H9 (cell line): ENCODE data around the gene HHAT. TPM values are rescaled to one million over a fixed set of nuclear protein-coding genes. Genes with fewer than 3 reads are reported as not detected.

Source experiments
- DNase-seq: peaks from one replicate; pipeline ENCODE4 v3.0.0-alpha.2; 2017
- H2AFZ ChIP-seq: one replicate; pipeline ENCODE4 v1.6.1; 2013; ENCODE audit warnings: mild to moderate bottlenecking, low read length, control low read depth, moderate library complexity
- H2AK5ac ChIP-seq: 2 replicates; pipeline ENCODE4 v1.6.1; 2013; ENCODE audit warnings: low read length, control low read depth, mixed read lengths; ENCODE audit not compliant: insufficient read length
- H2BK120ac ChIP-seq: one replicate; pipeline ENCODE4 v1.6.1; 2013; ENCODE audit warnings: low read depth, mild to moderate bottlenecking, low read length, control low read depth, inconsistent platforms; ENCODE audit not compliant: poor library complexity, severe bottlenecking
- H2BK12ac ChIP-seq: 2 replicates; pipeline ENCODE4 v1.6.1; 2013; ENCODE audit warnings: low read length, control low read depth, mixed read lengths, low read depth; ENCODE audit not compliant: insufficient read length
- H2BK15ac ChIP-seq: 2 replicates; pipeline ENCODE4 v1.6.1; 2013; ENCODE audit warnings: low read depth, low read length, control low read depth
- H2BK20ac ChIP-seq: one replicate; pipeline ENCODE4 v1.6.1; 2013; ENCODE audit warnings: low read depth, mild to moderate bottlenecking, low read length, control low read depth, inconsistent platforms; ENCODE audit not compliant: poor library complexity, severe bottlenecking
- H2BK5ac ChIP-seq: 2 replicates; pipeline ENCODE4 v1.6.1; 2013; ENCODE audit warnings: low read length, control low read depth, mixed read lengths; ENCODE audit not compliant: insufficient read length
- H3K14ac ChIP-seq: 2 replicates; pipeline ENCODE4 v1.6.1; 2013; ENCODE audit warnings: low read length, control low read depth; ENCODE audit not compliant: insufficient read depth
- H3K18ac ChIP-seq: 2 replicates; pipeline ENCODE4 v1.6.1; 2013; ENCODE audit warnings: low read depth, mild to moderate bottlenecking, mixed read lengths, low read length, control low read depth; ENCODE audit not compliant: insufficient read length
- H3K23ac ChIP-seq: 2 replicates; pipeline ENCODE4 v1.6.1; 2013; ENCODE audit warnings: low read length, control low read depth, mixed read lengths, low read depth; ENCODE audit not compliant: insufficient read length
- H3K23me2 ChIP-seq: 2 replicates; pipeline ENCODE4 v1.6.1; 2013; ENCODE audit warnings: low read depth, mild to moderate bottlenecking, mixed read lengths, low read length, control low read depth; ENCODE audit not compliant: insufficient read length, poor library complexity, severe bottlenecking
- H3K27ac ChIP-seq: 2 replicates; pipeline ENCODE4 v1.5.1; 2013; ENCODE audit warnings: low read length, control low read depth, mixed read lengths, low read depth; ENCODE audit not compliant: insufficient read length
- H3K27me3 ChIP-seq: 2 replicates; pipeline ENCODE4 v1.6.1; 2013; ENCODE audit warnings: low read length, control low read depth, inconsistent platforms; ENCODE audit not compliant: insufficient read depth
- H3K4ac ChIP-seq: 2 replicates; pipeline ENCODE4 v1.6.1; 2013; ENCODE audit warnings: low read depth, mild to moderate bottlenecking, control low read depth, inconsistent platforms, low read length, moderate library complexity
- H3K4me1 ChIP-seq: 2 replicates; pipeline ENCODE4 v1.6.1; 2013; ENCODE audit warnings: low read length, control low read depth, inconsistent platforms; ENCODE audit not compliant: insufficient read depth
- H3K4me2 ChIP-seq: 2 replicates; pipeline ENCODE4 v1.6.1; 2013; ENCODE audit warnings: low read length, control low read depth, mixed read lengths; ENCODE audit not compliant: insufficient read length, insufficient read depth
- H3K56ac ChIP-seq: 2 replicates; pipeline ENCODE4 v1.6.1; 2013; ENCODE audit warnings: low read depth, mild to moderate bottlenecking, mixed read lengths, low read length, control low read depth; ENCODE audit not compliant: insufficient read length
- H3K79me1 ChIP-seq: 2 replicates; pipeline ENCODE4 v1.6.1; 2013; ENCODE audit warnings: low read depth, mild to moderate bottlenecking, moderate library complexity, low read length, control low read depth, inconsistent platforms; ENCODE audit not compliant: insufficient read depth, poor library complexity, severe bottlenecking
- H3K79me2 ChIP-seq: 2 replicates; pipeline ENCODE4 v1.6.1; 2013; ENCODE audit warnings: low read length, control low read depth, inconsistent platforms; ENCODE audit not compliant: insufficient read depth
- H3K9ac ChIP-seq: 2 replicates; pipeline ENCODE4 v1.6.1; 2013; ENCODE audit warnings: low read length, control low read depth, mixed read lengths; ENCODE audit not compliant: insufficient read length; ENCODE audit errors: extremely low read depth
- H3K9me3 ChIP-seq: one replicate; pipeline ENCODE4 v1.6.1; 2013; ENCODE audit warnings: low read depth, low read length, inconsistent platforms; ENCODE audit not compliant: control insufficient read depth
- H3T11ph ChIP-seq: one replicate; pipeline ENCODE4 v1.6.1; 2013; ENCODE audit warnings: mild to moderate bottlenecking, low read length, control low read depth, inconsistent platforms
- H4K20me1 ChIP-seq: one replicate; pipeline ENCODE4 v1.6.1; 2013; ENCODE audit not compliant: control insufficient read depth, insufficient read length, insufficient read depth
- H4K5ac ChIP-seq: 2 replicates; pipeline ENCODE4 v1.6.1; 2013; ENCODE audit warnings: low read depth, mild to moderate bottlenecking, mixed read lengths, low read length, control low read depth; ENCODE audit not compliant: insufficient read length
- H4K8ac ChIP-seq: replicated peaks from 2 replicates; pipeline ENCODE4 v1.6.1; 2013; ENCODE audit warnings: low read length, control low read depth, mixed read lengths, low read depth; ENCODE audit not compliant: insufficient read length
- H4K91ac ChIP-seq: 2 replicates; pipeline ENCODE4 v1.6.1; 2013; ENCODE audit warnings: low read depth, mild to moderate bottlenecking, moderate library complexity, mixed read lengths, low read length, control low read depth; ENCODE audit not compliant: insufficient read length
- H3K27ac Mint-ChIP-seq, 3 experiments: 2 replicates in 2 of 3; 3 replicates in 1 of 3; pipeline ENCODE4 v1.8.0; 2020 to 2021; ENCODE audit warnings: mixed read lengths in 3 of 3, mild to moderate bottlenecking in 1 of 3, moderate library complexity in 1 of 3
- H3K27me3 Mint-ChIP-seq: 2 replicates; pipeline ENCODE4 v1.8.0; 2021; ENCODE audit warnings: low read depth, mild to moderate bottlenecking, moderate library complexity, mixed read lengths
- H3K36me3 Mint-ChIP-seq, 3 experiments: 2 replicates in 2 of 3; 3 replicates in 1 of 3; pipeline ENCODE4 v1.8.0; 2020 to 2021; ENCODE audit warnings: low read depth in 3 of 3, mixed read lengths in 3 of 3; ENCODE audit not compliant: insufficient read depth in 1 of 3
- H3K4me1 Mint-ChIP-seq, 2 experiments: 2 replicates each; pipeline ENCODE4 v1.8.0; 2020; ENCODE audit warnings: mixed read lengths in 2 of 2
- H3K4me3 Mint-ChIP-seq, 2 experiments: 2 replicates in 1 of 2; 3 replicates in 1 of 2; pipeline ENCODE4 v1.8.0; 2020 to 2021; ENCODE audit warnings: mild to moderate bottlenecking in 2 of 2, mixed read lengths in 2 of 2, moderate library complexity in 1 of 2
- H3K9me3 Mint-ChIP-seq, 2 experiments: 2 replicates in 1 of 2; 3 replicates in 1 of 2; pipeline ENCODE4 v1.8.0; 2020; ENCODE audit warnings: mild to moderate bottlenecking in 2 of 2, mixed read lengths in 2 of 2, moderate library complexity in 1 of 2
- WGBS: extraction: QIAGEN DNeasy Blood & Tissue Kit; methylation state at CpG from one replicate; pipeline ENCODE4 v1.1.7; 2013; ENCODE audit warnings: missing lambda C conversion rate, low lambda C conversion rate, mixed read lengths; ENCODE audit not compliant: insufficient read length; ENCODE audit errors: extremely low coverage; 5-methylcytosine and 5-hydroxymethylcytosine counted together
- total RNA-seq: library from RNA; stranded (reverse); gene quantifications from 2 replicates; pipeline ENCODE4 v1.2.1, GENCODE V29; 2021
- TF ChIP-seq, protein P1 (sequence below): fragments of 200-600 bp; sonication (generic); conservative IDR thresholded peaks from 3 replicates; pipeline ENCODE4 v1.8.0; 2021; ENCODE audit warnings: antibody characterized with exemption, mild to moderate bottlenecking

HHAT gene
- total RNA-seq, 1 experiment from 2014 or later: 0.48 TPM

- Histone ChIP-seq H3K23me2 (no peaks in the 10 kb centered on the region), H3K9me3 (no peaks in the 10 kb centered on the region), H2AFZ (no peak overlapping the region), H3K27ac (no peak overlapping the region), H3K4ac (no peak overlapping the region), H2BK15ac (no peak overlapping the region), H3K79me2 (no peaks in the 10 kb centered on the region), H3K18ac (no peak overlapping the region), H2BK20ac (no peak overlapping the region), H2BK12ac (no peak overlapping the region), H3K9ac (no peak overlapping the region), H3T11ph (no peak overlapping the region), H3K4me1 (no peaks in the 10 kb centered on the region; the same call in 1 of the 2 replicates), H4K91ac (no peak overlapping the region), H3K56ac (no peak overlapping the region), H3K14ac (no peak overlapping the region), H4K5ac (no peak overlapping the region), H3K27me3 (no peaks in the 10 kb centered on the region), H4K20me1 (no peaks in the 10 kb centered on the region), H2AK5ac (no peak overlapping the region), H4K8ac (no peak overlapping the region), H3K4me2 (no peak overlapping the region), H3K23ac (no peak overlapping the region), H2BK5ac (no peak overlapping the region), H3K79me1 (no peaks in the 10 kb centered on the region), H2BK120ac (no peak overlapping the region)
- H3K27ac Mint-ChIP-seq: no peak overlapping the region
- DNase-seq: no peak
- no peaks in the 10 kb centered on the region for H3K9me3 Mint-ChIP-seq
- TF ChIP-seq, protein P1, sequence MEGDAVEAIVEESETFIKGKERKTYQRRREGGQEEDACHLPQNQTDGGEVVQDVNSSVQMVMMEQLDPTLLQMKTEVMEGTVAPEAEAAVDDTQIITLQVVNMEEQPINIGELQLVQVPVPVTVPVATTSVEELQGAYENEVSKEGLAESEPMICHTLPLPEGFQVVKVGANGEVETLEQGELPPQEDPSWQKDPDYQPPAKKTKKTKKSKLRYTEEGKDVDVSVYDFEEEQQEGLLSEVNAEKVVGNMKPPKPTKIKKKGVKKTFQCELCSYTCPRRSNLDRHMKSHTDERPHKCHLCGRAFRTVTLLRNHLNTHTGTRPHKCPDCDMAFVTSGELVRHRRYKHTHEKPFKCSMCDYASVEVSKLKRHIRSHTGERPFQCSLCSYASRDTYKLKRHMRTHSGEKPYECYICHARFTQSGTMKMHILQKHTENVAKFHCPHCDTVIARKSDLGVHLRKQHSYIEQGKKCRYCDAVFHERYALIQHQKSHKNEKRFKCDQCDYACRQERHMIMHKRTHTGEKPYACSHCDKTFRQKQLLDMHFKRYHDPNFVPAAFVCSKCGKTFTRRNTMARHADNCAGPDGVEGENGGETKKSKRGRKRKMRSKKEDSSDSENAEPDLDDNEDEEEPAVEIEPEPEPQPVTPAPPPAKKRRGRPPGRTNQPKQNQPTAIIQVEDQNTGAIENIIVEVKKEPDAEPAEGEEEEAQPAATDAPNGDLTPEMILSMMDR: no peak
- H3K36me3 Mint-ChIP-seq: no peaks in the 10 kb centered on the region
- H3K27me3 Mint-ChIP-seq: no peaks in the 10 kb centered on the region
- peaks cover 12% of the 10 kb centered on the region in 2 experiments for H3K4me1 Mint-ChIP-seq
- no peak overlapping the region for H3K4me3 Mint-ChIP-seq
- no CpG with 5 or more reads among the region's 2 CpGs for WGBS
Observed at GRCh38 chr1:210500831-210501230, 172.1 kb downstream of the HHAT start.
